ENCODE data around the gene RNASEH1. TPM values are rescaled to one million over a fixed set of nuclear protein-coding genes. Genes with fewer than 3 reads are reported as not detected.
"Not testable (repeated sequence)": the region's sequence is repeated elsewhere in the genome, so short reads cannot be mapped to it uniquely, and the experiment has no call there.

The RNASEH1 gene
- total RNA-seq, 1 experiment from 2014 or later = 38.2 TPM

DNA sequence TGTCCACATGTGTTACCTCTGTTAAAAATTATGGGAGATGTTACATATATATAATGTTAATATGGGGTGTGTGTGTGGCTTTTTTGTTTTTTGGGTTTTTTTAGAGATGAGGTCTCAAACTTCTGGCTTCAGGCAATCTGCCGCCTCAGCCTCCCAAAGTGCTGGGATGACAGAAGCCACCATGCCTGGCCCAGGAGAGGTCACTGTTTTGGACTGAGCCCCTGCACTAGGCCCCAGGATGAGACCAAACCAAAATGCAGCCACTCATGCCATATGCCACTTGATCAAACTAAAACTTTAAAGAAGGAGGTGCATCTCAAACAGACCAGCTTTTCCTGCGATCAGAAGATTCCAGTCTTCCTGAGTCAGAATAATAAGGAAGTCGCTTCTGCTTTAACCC, 41.3 kb downstream of the RNASEH1 start (continued):
- TF ChIP-seq, protein P1, sequence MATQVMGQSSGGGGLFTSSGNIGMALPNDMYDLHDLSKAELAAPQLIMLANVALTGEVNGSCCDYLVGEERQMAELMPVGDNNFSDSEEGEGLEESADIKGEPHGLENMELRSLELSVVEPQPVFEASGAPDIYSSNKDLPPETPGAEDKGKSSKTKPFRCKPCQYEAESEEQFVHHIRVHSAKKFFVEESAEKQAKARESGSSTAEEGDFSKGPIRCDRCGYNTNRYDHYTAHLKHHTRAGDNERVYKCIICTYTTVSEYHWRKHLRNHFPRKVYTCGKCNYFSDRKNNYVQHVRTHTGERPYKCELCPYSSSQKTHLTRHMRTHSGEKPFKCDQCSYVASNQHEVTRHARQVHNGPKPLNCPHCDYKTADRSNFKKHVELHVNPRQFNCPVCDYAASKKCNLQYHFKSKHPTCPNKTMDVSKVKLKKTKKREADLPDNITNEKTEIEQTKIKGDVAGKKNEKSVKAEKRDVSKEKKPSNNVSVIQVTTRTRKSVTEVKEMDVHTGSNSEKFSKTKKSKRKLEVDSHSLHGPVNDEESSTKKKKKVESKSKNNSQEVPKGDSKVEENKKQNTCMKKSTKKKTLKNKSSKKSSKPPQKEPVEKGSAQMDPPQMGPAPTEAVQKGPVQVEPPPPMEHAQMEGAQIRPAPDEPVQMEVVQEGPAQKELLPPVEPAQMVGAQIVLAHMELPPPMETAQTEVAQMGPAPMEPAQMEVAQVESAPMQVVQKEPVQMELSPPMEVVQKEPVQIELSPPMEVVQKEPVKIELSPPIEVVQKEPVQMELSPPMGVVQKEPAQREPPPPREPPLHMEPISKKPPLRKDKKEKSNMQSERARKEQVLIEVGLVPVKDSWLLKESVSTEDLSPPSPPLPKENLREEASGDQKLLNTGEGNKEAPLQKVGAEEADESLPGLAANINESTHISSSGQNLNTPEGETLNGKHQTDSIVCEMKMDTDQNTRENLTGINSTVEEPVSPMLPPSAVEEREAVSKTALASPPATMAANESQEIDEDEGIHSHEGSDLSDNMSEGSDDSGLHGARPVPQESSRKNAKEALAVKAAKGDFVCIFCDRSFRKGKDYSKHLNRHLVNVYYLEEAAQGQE (IDR thresholded peaks at IDR 0.05; ENCODE audit: low read depth) = no peak
- TF ChIP-seq POLR2AphosphoS5 (IDR thresholded peaks at IDR 0.05; ENCODE audit: low read depth, low read length) (no peak), SRF (IDR thresholded peaks at IDR 0.05; ENCODE audit: low read depth) (no peak), EZH2phosphoT487 (IDR thresholded peaks at IDR 0.05; ENCODE audit: borderline replicate concordance) (no peak)

DNA sequence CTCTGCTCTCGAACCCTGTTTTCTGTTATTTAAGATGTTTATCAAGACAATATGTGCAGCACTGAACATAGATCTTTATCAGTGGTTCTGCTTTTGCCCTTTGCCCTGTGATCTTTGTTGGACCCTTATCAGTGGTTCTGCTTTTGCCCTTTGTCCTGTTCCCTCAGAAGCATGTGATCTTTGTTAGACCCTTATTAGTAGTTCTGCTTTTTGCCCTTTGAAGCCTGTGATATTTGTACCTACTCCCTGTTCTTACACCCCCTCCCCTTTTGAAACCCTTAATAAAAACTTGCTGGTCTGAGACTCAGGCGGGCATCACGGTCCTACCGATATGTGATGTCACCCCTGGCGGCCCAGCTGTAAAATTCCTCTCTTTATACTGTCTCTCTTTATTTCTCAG, 42.7 kb downstream of the RNASEH1 start:
- DNase-seq (ENCODE audit: low read depth, low spot score); ATAC-seq; H3K27ac ChIP-seq (ENCODE audit: low read depth, low read length); POLR2A ChIA-PET; H3K4me2 ChIP-seq (ENCODE audit: low read length); RAD21 ChIA-PET (ENCODE audit: low non-redundant PET in 1 of 2, low total read pairs in 2 of 2, uncharacterized antibody in 2 of 2, unreplicated experiment in 2 of 2); BruUV-seq (replicated peaks); H3K4me3 ChIP-seq (replicated peaks in 1 of 2; ENCODE audit: low read depth in 1 of 2, low read length in 2 of 2); H3K9me3 ChIP-seq (ENCODE audit: control insufficient read depth in 1 of 2, insufficient read depth in 1 of 2, low read depth in 1 of 2, low read length in 2 of 2); H3K36me3 ChIP-seq (ENCODE audit: control insufficient read depth in 1 of 2, insufficient read depth in 2 of 2, low read length in 2 of 2); H3K9ac ChIP-seq (ENCODE audit: low read length); H2AFZ ChIP-seq (ENCODE audit: low read depth, low read length, poor library complexity, severe bottlenecking); intact Hi-C loops (cut with micrococcal nuclease); H4K20me1 ChIP-seq (ENCODE audit: insufficient read depth); H3K9me2 ChIP-seq (ENCODE audit: insufficient read depth); CTCF ChIA-PET; H3K27me3 ChIP-seq (ENCODE audit: insufficient read depth, low read length): not testable (repeated sequence)
- H3K4me1 ChIP-seq (ENCODE audit: control insufficient read depth in 1 of 2, insufficient read depth in 2 of 2, low read length in 2 of 2) = peaks cover 4 to 20% of the 10 kb centered on the region in 2 experiments; a peak in 3 of 4 replicates
- H3K79me2 ChIP-seq (ENCODE audit: insufficient read depth, low read length) = peaks cover 11% of the 10 kb centered on the region
